Measurements from ENCODE around the gene C4orf50. TPM values are rescaled to one million over a fixed set of nuclear protein-coding genes. Genes with fewer than 3 reads are reported as not detected.

C4orf50 gene
- total RNA-seq, 2 donors from 2014 or later: 0.14 to 0.95 TPM

GRCh38 chr4:5917672-5918071 is 100.6 kb downstream of the C4orf50 start:
- DNase-seq (no peak), ATAC-seq (replicated peaks in 1 of 2) (no peak)
- Mint-ChIP-seq H3K36me3 (ENCODE audit: insufficient read depth in 2 of 2) (no peaks in the 10 kb centered on the region), H3K9me3 (peaks cover 0 to 3% of the 10 kb centered on the region in 2 donors), H3K27ac (no peak overlapping the region), H3K4me3 (no peak overlapping the region), H3K27me3 (ENCODE audit: low read depth) (peaks cover 8% of the 10 kb centered on the region), H3K4me1 (ENCODE audit: low read depth) (no peaks in the 10 kb centered on the region)

GRCh38 chr4:5916229-5916628 is 102.0 kb downstream of the C4orf50 start:
- DNase-seq: no peak
- H3K27me3 Mint-ChIP-seq (ENCODE audit: low read depth): peaks cover 3% of the 10 kb centered on the region
- H3K27ac Mint-ChIP-seq: no peak overlapping the region
- ATAC-seq (replicated peaks in 1 of 2): no peak
- H3K4me3 Mint-ChIP-seq: no peak overlapping the region
- H3K36me3 Mint-ChIP-seq (ENCODE audit: insufficient read depth in 2 of 2): peaks cover 0 to 2% of the 10 kb centered on the region in 2 donors
- peaks cover 2 to 3% of the 10 kb centered on the region in 2 donors for H3K9me3 Mint-ChIP-seq
- no peaks in the 10 kb centered on the region for H3K4me1 Mint-ChIP-seq (ENCODE audit: low read depth)

- no peak for ATAC-seq (replicated peaks in 1 of 2)
- Mint-ChIP-seq H3K27ac (no peak overlapping the region), H3K27me3 (ENCODE audit: low read depth) (no peaks in the 10 kb centered on the region), H3K4me3 (no peak overlapping the region), H3K9me3 (peaks cover 2 to 11% of the 10 kb centered on the region in 2 donors), H3K4me1 (ENCODE audit: low read depth) (no peaks in the 10 kb centered on the region), H3K36me3 (ENCODE audit: insufficient read depth in 2 of 2) (peaks cover 0 to 2% of the 10 kb centered on the region in 2 donors)
- no peak for DNase-seq
Observed at GRCh38 chr4:5913454-5913853, 104.8 kb downstream of the C4orf50 start.

GRCh38 chr4:5912614-5913019 is 105.6 kb downstream of the C4orf50 start:
- Mint-ChIP-seq H3K27me3 (ENCODE audit: low read depth) (no peaks in the 10 kb centered on the region), H3K36me3 (ENCODE audit: insufficient read depth in 2 of 2) (peaks cover 0 to 2% of the 10 kb centered on the region in 2 donors), H3K9me3 (peaks cover 3 to 11% of the 10 kb centered on the region in 2 donors), H3K4me1 (ENCODE audit: low read depth) (no peaks in the 10 kb centered on the region), H3K27ac (no peak overlapping the region), H3K4me3 (no peak overlapping the region)
- no peak for ATAC-seq (replicated peaks in 1 of 2)
- no peak for DNase-seq

GRCh38 chr4:5908876-5909427 is 109.3 kb downstream of the C4orf50 start:
- DNase-seq: no peak
- Mint-ChIP-seq H3K27me3 (ENCODE audit: low read depth) (peaks cover 19% of the 10 kb centered on the region), H3K4me3 (no peak overlapping the region), H3K9me3 (peaks cover 6 to 9% of the 10 kb centered on the region in 2 donors), H3K27ac (no peak overlapping the region), H3K4me1 (ENCODE audit: low read depth) (no peaks in the 10 kb centered on the region), H3K36me3 (ENCODE audit: insufficient read depth in 2 of 2) (peaks cover 2 to 3% of the 10 kb centered on the region in 2 donors)
- ATAC-seq (replicated peaks in 1 of 2): no peak

GRCh38 chr4:5906191-5906590 is 112.0 kb downstream of the C4orf50 start:
- Mint-ChIP-seq H3K4me1 (ENCODE audit: low read depth) (no peaks in the 10 kb centered on the region), H3K4me3 (no peak overlapping the region), H3K27me3 (ENCODE audit: low read depth) (peaks cover 20% of the 10 kb centered on the region), H3K36me3 (ENCODE audit: insufficient read depth in 2 of 2) (peaks cover 0 to 3% of the 10 kb centered on the region in 2 donors), H3K9me3 (peaks cover 4 to 13% of the 10 kb centered on the region in 2 donors), H3K27ac (no peak overlapping the region)
- DNase-seq (no peak), ATAC-seq (replicated peaks in 1 of 2) (no peak)

GRCh38 chr4:5905714-5906113 is 112.5 kb downstream of the C4orf50 start:
- Mint-ChIP-seq H3K27ac (no peak overlapping the region), H3K36me3 (ENCODE audit: insufficient read depth in 2 of 2) (peaks cover 0 to 3% of the 10 kb centered on the region in 2 donors), H3K27me3 (ENCODE audit: low read depth) (peaks cover 20% of the 10 kb centered on the region), H3K4me1 (ENCODE audit: low read depth) (no peaks in the 10 kb centered on the region), H3K9me3 (peaks cover 4 to 13% of the 10 kb centered on the region in 2 donors), H3K4me3 (no peak overlapping the region)
- DNase-seq: no peak
- no peak for ATAC-seq (replicated peaks in 1 of 2)

- H3K4me1 Mint-ChIP-seq (ENCODE audit: low read depth): no peaks in the 10 kb centered on the region
- peaks cover 26% of the 10 kb centered on the region for H3K27me3 Mint-ChIP-seq (ENCODE audit: low read depth)
- H3K9me3 Mint-ChIP-seq: peaks cover 3 to 5% of the 10 kb centered on the region in 2 donors
- H3K27ac Mint-ChIP-seq: no peak overlapping the region
- ATAC-seq (replicated peaks in 1 of 2) (no peak), DNase-seq (no peak)
- H3K4me3 Mint-ChIP-seq: no peak overlapping the region
- peaks cover 0 to 2% of the 10 kb centered on the region in 2 donors for H3K36me3 Mint-ChIP-seq (ENCODE audit: insufficient read depth in 2 of 2)
Observed at GRCh38 chr4:5900844-5901243, 117.4 kb downstream of the C4orf50 start.

GRCh38 chr4:5899881-5900280 is 118.3 kb downstream of the C4orf50 start:
- DNase-seq: no peak
- no peaks in the 10 kb centered on the region for H3K4me1 Mint-ChIP-seq (ENCODE audit: low read depth)
- H3K4me3 Mint-ChIP-seq: no peak overlapping the region
- H3K27ac Mint-ChIP-seq: no peak overlapping the region
- peaks cover 0 to 2% of the 10 kb centered on the region in 2 donors for H3K36me3 Mint-ChIP-seq (ENCODE audit: insufficient read depth in 2 of 2)
- peaks cover 3 to 5% of the 10 kb centered on the region in 2 donors for H3K9me3 Mint-ChIP-seq
- H3K27me3 Mint-ChIP-seq (ENCODE audit: low read depth): peaks cover 30% of the 10 kb centered on the region
- ATAC-seq (replicated peaks in 1 of 2): no peak

GRCh38 chr4:5899396-5899795 is 118.8 kb downstream of the C4orf50 start:
- peaks cover 3 to 5% of the 10 kb centered on the region in 2 donors for H3K9me3 Mint-ChIP-seq
- DNase-seq (no peak), ATAC-seq (replicated peaks in 1 of 2) (no peak)
- no peak overlapping the region for H3K4me3 Mint-ChIP-seq
- no peak overlapping the region for H3K27ac Mint-ChIP-seq
- peaks cover 0 to 2% of the 10 kb centered on the region in 2 donors for H3K36me3 Mint-ChIP-seq (ENCODE audit: insufficient read depth in 2 of 2)
- H3K27me3 Mint-ChIP-seq (ENCODE audit: low read depth): peaks cover 26% of the 10 kb centered on the region
- no peaks in the 10 kb centered on the region for H3K4me1 Mint-ChIP-seq (ENCODE audit: low read depth)

- H3K9me3 Mint-ChIP-seq: peaks cover 3 to 4% of the 10 kb centered on the region in 2 donors
- no peaks in the 10 kb centered on the region for H3K4me1 Mint-ChIP-seq (ENCODE audit: low read depth)
- H3K36me3 Mint-ChIP-seq (ENCODE audit: insufficient read depth in 2 of 2): peaks cover 0 to 5% of the 10 kb centered on the region in 2 donors
- no peak overlapping the region for H3K27ac Mint-ChIP-seq
- H3K4me3 Mint-ChIP-seq: no peak overlapping the region
- ATAC-seq (replicated peaks in 1 of 2) (no peak), DNase-seq (no peak)
- H3K27me3 Mint-ChIP-seq (ENCODE audit: low read depth): peaks cover 34% of the 10 kb centered on the region
Observed at GRCh38 chr4:5897674-5898073, 120.6 kb downstream of the C4orf50 start.

GRCh38 chr4:5895287-5895686 is 122.9 kb downstream of the C4orf50 start:
- Mint-ChIP-seq H3K27me3 (ENCODE audit: low read depth) (peaks cover 47% of the 10 kb centered on the region), H3K27ac (no peak overlapping the region), H3K4me3 (no peak overlapping the region), H3K36me3 (ENCODE audit: insufficient read depth in 2 of 2) (peaks cover 1 to 5% of the 10 kb centered on the region in 2 donors), H3K9me3 (peaks cover 2 to 3% of the 10 kb centered on the region in 2 donors), H3K4me1 (ENCODE audit: low read depth) (no peaks in the 10 kb centered on the region)
- ATAC-seq (replicated peaks in 1 of 2) (no peak), DNase-seq (no peak)

GRCh38 chr4:5894266-5894665 is 124.0 kb downstream of the C4orf50 start:
- Mint-ChIP-seq H3K9me3 (peaks cover 2 to 3% of the 10 kb centered on the region in 2 donors), H3K27me3 (ENCODE audit: low read depth) (peaks cover 57% of the 10 kb centered on the region), H3K27ac (no peak overlapping the region), H3K4me3 (no peak overlapping the region), H3K36me3 (ENCODE audit: insufficient read depth in 2 of 2) (peaks cover 1 to 5% of the 10 kb centered on the region in 2 donors), H3K4me1 (ENCODE audit: low read depth) (no peaks in the 10 kb centered on the region)
- ATAC-seq (replicated peaks in 1 of 2) (no peak), DNase-seq (no peak)

- no peak overlapping the region for H3K27ac Mint-ChIP-seq
- peaks cover 1 to 7% of the 10 kb centered on the region in 2 donors for H3K36me3 Mint-ChIP-seq (ENCODE audit: insufficient read depth in 2 of 2)
- H3K4me3 Mint-ChIP-seq: no peak overlapping the region
- peaks cover 2 to 3% of the 10 kb centered on the region in 2 donors for H3K9me3 Mint-ChIP-seq
- ATAC-seq (replicated peaks in 1 of 2) (no peak), DNase-seq (no peak)
- H3K4me1 Mint-ChIP-seq (ENCODE audit: low read depth): no peaks in the 10 kb centered on the region
- peaks cover 64% of the 10 kb centered on the region for H3K27me3 Mint-ChIP-seq (ENCODE audit: low read depth)
Observed at GRCh38 chr4:5893591-5893990, 124.6 kb downstream of the C4orf50 start.

Measured in activated T-cell treated with anti-CD3 and anti-CD28 coated beads, Interleukin-2, amount 50 U/mL, for 72 hours (primary cell).